NCI-H1436 (cell line): ENCODE results near the gene CAPN5.

Experiments used
- DNase-seq: peaks from one replicate; lab custom pipeline; 2025; lab: John Stamatoyannopoulos, UW

CAPN5 gene

DNA sequence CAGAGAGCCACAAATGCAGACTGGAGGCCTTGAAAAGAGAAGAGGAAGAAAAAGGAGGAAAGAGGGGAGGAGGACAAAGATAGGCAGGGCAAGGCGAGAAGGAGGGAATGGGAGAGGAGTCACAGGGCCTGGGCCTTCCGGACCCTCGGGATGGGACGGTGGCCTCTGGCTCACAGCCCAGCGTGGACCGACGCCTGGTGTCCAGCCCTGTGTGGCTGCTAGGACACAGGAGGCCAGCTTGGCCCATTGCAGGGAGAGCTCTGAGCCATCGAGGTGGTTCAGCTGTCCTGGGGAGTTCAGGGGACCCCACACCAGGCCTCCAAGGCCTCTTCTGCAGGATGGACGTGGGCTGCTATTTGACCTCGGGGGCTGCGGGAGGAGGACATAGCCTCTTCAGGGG is 70.7 kb downstream of the CAPN5 start:
- no peak for DNase-seq

GRCh38 chr11:77138106-77138649 is 71.4 kb downstream of the CAPN5 start:
- no peak for DNase-seq

DNA sequence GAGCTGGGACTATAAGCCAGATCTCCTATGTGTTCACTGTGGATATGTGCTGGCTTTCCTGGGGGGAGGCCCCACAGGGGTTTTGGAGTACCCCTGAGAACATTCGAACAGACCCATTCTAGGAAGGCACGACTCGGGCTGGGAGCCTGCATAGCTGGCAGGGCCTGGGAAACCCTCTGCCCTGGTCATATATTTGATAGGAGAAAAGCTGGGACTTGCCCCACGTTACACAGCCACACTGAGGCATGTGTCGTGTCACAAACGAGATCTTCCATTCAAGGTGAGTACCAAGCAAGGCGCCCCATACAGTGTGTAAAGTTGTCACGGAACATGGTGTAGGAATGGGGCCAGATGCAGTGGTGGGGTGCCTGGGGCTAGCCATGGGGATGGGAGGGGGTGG is 72.4 kb downstream of the CAPN5 start:
- no peak for DNase-seq

DNA sequence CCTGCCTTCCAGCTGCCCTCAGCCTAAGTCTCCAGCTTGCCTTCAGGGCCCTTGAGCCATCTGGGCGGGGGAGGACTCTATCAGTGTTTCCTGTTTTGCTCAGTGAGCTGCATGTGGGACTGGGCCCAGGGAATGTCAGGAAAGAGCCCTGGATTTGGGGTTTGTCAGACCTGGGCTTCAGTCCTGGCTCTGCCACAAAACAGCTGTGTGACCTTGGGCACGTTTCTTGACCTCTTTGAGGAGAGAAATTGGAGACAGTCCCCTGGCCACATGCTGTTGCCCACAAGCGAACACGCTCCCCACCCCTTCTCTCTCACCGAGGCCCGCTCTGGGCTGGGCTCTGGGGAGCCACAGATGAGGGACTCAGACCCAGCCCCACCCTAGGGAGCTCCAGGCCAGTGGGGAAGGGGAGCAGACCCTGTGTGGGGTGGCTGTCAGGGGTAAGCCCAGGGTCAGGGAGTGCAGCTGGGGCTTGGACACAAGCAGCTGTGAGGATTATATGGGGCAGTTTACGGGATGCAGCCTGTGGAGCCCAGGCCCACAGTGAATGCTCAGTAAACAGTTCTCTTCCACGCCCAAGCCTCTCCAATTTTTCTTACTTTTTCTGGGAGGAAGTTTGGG is 73.6 kb downstream of the CAPN5 start:
- DNase-seq: no peak

DNA sequence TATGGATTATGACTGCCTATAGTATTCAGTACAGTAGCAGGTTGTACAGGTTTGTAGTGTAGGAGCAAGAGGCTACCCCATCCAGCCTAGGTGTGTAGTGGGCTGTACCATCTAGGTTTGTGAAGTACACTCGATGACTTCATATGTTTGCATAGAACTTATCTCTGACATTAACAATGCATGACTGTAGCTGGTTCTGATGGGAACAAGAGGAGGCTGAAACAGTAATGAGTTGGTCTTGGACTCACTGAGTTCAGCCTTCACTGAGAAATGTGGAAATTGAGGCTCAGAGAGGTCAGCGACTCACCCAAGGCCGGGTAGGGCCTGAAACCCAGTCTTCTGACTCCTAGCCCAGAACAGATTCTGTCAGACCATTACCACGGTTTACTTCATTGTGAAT is 74.3 kb downstream of the CAPN5 start:
- DNase-seq: no peak

GRCh38 chr11:77141475-77141874 is 74.7 kb downstream of the CAPN5 start:
- DNase-seq: no peak

GRCh38 chr11:77142091-77142975 is 75.6 kb downstream of the CAPN5 start:
- no peak for DNase-seq

GRCh38 chr11:77143405-77144020 is 76.7 kb downstream of the CAPN5 start:
- DNase-seq: no peak

DNA sequence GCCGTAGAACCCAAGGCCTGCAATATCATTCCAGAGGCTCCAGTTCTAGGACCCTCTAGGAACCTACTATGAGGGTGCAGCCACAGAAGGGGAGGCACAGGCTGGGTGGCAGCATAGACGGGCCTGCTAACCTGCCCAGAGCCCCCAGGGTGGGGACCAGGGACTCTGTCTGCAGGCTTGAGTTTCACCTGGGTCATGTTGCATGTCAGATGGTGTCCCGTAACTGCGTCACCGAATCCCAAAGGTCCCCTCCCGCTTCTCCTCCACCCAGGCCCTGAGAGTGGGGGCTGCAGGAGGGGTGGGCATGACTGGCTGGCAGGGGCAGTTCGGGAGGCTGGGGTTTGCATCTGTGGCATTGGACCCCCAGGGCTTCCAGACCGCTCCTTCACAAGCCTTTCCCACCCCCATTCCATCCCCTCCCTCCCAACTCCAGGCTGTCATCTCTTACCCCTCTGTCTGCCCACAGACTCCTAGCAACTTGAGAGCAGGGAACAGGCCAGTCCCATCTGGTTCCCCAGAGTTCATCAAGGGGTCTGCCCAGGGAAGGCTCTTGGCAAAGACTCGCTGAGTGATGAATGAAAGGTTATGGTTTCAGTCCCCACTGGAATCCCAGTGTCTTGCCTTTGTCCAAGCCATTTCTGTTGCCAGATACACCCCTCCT is 77.6 kb downstream of the CAPN5 start:
- DNase-seq: no peak

DNA sequence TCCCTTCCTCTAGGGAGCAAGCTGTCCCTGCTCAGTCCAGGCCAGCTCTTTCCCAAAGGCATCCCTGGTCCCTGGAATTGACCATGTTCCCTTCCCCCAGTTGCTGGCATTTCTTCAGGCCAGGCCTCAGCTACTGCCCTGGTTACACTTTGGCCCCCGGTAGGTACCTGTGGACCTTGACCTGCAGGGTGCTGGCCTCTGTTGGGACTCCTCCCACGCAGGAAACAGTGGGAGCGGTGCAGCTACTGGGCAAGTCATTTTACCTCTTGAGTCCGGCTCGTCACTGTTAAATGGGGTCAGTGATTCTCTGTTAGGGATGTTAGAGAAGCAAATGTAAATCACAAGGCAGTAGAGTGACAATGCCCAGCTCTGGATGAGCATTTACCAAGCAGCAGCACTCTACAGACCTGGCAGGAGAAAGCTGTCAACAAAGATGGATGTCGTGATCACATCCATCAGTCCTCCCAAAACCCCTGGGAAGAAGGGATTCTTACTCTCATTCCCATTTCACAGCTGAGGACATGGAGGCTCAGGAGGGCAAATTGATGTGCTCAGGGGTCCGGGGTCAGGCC is 78.2 kb downstream of the CAPN5 start:
- DNase-seq: no peak

DNA sequence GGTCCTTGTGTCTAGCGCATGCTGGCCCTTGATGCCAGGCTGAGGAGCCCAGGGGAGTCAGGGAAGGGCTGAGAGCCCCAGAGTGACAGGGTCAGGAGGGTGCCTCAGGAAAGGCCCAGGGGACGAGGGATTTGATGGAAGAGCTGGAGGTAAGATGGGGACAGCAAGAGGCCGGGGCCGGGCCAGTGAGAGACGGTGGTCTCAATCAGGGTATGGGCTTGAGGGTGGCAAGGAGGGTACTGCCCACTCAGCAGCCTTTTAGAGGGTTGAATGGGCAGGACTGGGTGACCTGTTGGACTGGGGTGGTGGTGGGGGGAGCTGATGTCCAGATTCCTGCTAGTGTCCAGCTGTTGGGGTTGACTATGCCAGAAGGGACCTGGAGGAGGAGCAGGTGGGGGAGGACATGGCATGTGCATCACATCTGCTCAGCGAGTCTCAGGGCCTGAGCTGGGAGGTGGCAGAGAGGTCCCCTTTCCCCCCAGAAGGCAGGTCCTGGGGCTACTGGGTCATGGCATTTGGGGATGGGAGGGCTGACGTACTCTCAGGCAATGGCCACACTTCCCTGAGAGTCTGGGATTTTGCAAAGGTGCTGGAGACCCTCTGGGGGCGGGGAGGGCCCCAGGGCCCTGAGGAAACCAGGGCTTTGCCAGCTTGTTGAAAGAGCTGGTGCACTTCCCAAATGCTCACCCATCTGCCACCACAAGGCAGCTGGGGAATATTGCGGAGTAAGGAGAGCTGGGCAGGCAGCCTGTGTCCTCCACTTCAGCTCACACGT is 79.7 kb downstream of the CAPN5 start:
- no peak for DNase-seq

GRCh38 chr11:77147036-77147315 is 80.2 kb downstream of the CAPN5 start:
- DNase-seq: no peak

GRCh38 chr11:77147668-77148321 is 81.0 kb downstream of the CAPN5 start:
- no peak for DNase-seq

GRCh38 chr11:77148963-77149715 is 82.4 kb downstream of the CAPN5 start:
- DNase-seq: no peak

DNA sequence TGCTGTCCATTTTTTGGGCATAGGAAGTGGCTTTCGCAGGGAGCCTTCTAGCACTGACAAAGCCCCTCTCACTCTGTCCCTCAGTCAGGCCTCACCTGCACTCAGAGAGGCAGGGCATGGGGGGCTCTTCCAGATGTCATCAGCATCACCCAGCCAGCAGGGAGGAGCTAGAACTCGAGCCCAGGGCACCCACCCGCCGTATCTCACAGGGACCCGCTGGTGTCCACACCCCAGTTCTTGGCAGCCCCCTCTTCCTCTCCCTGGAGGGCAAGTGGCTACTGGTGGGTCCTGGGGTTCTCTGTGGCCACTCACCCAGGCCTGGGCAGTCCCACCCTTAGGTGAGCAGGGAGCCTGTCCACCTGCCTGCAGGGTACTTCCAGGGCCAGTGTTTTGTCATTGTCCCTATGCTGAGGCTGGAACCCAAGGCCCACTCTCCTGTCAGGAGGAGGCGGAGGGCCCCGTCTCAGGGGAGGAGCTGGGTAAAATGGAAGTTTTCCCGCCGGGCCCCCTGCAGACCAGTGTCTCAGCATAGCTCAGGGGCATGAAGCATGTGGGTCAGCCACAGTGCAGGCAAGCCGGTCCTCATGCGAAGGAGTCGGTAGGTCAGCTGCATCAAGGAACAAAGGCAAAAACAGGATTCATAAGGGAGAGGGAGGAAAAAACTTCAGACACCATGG is 83.1 kb downstream of the CAPN5 start:
- no peak for DNase-seq

- DNase-seq: no peak
Measured at GRCh38 chr11:77150836-77151235, 84.1 kb downstream of the CAPN5 start.

DNA sequence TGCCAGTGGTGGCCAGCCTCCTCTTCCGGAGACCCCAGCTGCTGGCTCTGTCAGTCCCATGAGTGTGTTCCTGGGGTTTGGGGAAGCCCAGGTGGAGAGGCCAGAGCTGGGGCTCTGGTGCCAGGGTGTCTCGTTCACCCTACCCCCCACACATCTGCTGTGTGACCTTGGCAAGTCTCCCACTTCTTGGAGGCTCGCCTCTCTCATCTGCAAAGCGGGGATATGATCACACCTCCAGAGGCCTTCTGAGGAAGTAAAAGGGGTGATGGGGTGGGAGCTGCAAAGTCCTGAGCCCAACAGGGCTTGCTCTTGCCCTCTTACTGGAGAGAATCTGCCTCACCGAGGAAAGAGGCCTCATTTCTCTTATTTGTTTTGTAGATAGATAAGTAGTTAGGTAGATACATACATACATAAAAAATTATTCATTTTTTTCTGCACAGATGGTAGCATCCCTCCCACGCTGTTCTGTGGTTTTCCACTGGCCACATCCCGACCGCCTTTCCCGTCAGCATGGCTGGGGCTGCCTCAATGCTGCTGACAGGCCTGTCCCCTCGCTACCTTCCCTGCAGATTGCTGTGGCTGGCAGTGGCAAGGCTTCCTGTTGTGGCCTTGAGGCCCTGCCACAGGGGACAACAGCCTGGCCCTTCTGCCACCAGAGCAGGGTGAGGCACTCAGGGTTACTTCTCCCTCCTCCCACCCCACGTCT is 85.2 kb downstream of the CAPN5 start:
- no peak for DNase-seq

DNA sequence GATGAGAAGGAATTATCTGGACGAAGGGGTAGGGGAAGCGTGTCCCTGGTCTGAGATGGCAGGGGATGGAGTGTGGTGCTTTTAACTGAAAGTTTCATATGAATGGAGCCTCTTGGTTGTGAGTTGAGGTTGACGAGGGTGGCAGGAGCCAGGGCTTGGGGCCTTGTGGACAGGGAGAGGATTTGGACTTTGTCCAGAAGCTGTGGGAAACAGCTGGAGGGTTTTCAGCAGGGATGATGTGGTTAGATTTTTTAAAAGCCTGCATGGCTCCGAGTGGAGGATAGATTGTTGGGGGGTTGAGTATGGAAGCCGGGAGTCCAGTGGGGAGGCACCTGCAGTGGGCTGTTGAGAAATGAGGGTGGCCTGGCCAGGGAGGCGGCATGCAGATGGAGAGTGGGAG is 86.1 kb downstream of the CAPN5 start:
- no peak for DNase-seq
